Small intestine (tissue), 7 donors: ENCODE measurements around the gene HOMER1. TPM values are rescaled to one million over a fixed set of nuclear protein-coding genes. Genes with fewer than 3 reads are reported as not detected.

Experiments
- DNase-seq, 2 donors: peaks; one replicate each; pipeline versions ENCODE4 v3.0.0 to v3.0.0-alpha.2; 2013
- FAIRE-seq: peaks from 2 replicates; lab custom pipeline; 2012; peaks lifted over from hg19 to GRCh38; lab: Jason Lieb, UNC
- H3K27ac ChIP-seq, 3 donors: one replicate each; pipeline ENCODE4 v1.5.1; 2013; ENCODE audit warnings: low read length in 2 of 3, mild to moderate bottlenecking in 2 of 3, control low read depth in 1 of 3, inconsistent platforms in 1 of 3, low read depth in 1 of 3, moderate library complexity in 1 of 3
- H3K27me3 ChIP-seq, 3 donors: one replicate each; pipeline ENCODE4 v1.6.1; 2013; ENCODE audit warnings: low read length in 3 of 3, inconsistent platforms in 1 of 3; ENCODE audit not compliant: control insufficient read depth in 3 of 3, insufficient read depth in 3 of 3
- H3K36me3 ChIP-seq, 3 donors: one replicate each; pipeline ENCODE4 v1.6.1; 2013; ENCODE audit warnings: low read length in 3 of 3, inconsistent platforms in 1 of 3, low read depth in 1 of 3, mild to moderate bottlenecking in 1 of 3, moderate library complexity in 1 of 3; ENCODE audit not compliant: control insufficient read depth in 3 of 3, insufficient read depth in 2 of 3
- H3K4me1 ChIP-seq, 3 donors: one replicate each; pipeline ENCODE4 v1.6.1; 2013; ENCODE audit warnings: low read length in 2 of 3, inconsistent platforms in 1 of 3, low read depth in 1 of 3, mild to moderate bottlenecking in 1 of 3, moderate library complexity in 1 of 3; ENCODE audit not compliant: control insufficient read depth in 3 of 3, insufficient read depth in 2 of 3
- H3K4me3 ChIP-seq, 3 donors: one replicate each; pipeline ENCODE4 v1.5.1; 2013; ENCODE audit warnings: low read length in 3 of 3, control low read depth in 1 of 3, inconsistent platforms in 1 of 3, low read depth in 1 of 3, mild to moderate bottlenecking in 1 of 3, moderate library complexity in 1 of 3
- H3K9me3 ChIP-seq, 2 donors: one replicate each; pipeline ENCODE4 v1.6.1; 2013; ENCODE audit warnings: low read depth in 1 of 2, low read length in 1 of 2; ENCODE audit not compliant: control insufficient read depth in 2 of 2, insufficient read depth in 1 of 2
- WGBS, 3 donors: extraction: QIAGEN DNeasy Blood & Tissue Kit; methylation state at CpG; one replicate each; pipeline ENCODE4 v1.1.7; 2013; 5-methylcytosine and 5-hydroxymethylcytosine counted together
- polyA plus RNA-seq, 4 donors: library from polyadenylated mRNA; stranded (reverse) in 3 of 4; unstranded in 1 of 4; fragments of 200-250 nt in 3 of 4; fragments of 120-200 nt in 1 of 4; gene quantifications; one replicate each; pipeline versions ENCODE4 v1.2.1 to v1.2.3, GENCODE V29; 2013
- donor health status: healthy with polysubstance abuse.
- donor health status: control.
- donor health status: control.
- donor health status: Bipolar disorder and iron deficiency.
- donor health status: healthy.

The HOMER1 gene
- polyA plus RNA-seq, 4 donors, result 0.27 to 2.6 (median 0.39) TPM; not detected in 1

DNA sequence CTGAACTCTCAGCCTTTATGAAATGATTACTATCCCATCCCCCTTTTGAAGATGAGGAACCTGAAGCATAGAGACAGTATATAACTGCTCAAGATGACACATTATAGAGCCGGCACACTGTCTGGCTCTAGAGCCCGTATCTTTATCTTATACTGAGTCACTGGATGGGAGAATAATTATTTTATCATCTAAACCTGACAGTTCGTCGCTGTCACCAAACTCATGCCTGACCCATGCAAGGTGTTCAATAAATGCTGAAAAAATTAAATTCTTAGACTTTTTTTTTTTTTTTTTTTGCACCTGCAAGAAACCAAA is 38.8 kb downstream of the HOMER1 start:
- FAIRE-seq (no peak), DNase-seq (no peak)
- Histone ChIP-seq H3K4me3 (no peak overlapping the region), H3K36me3 (no peaks in the 10 kb centered on the region), H3K4me1 (no peaks in the 10 kb centered on the region), H3K27me3 (no peaks in the 10 kb centered on the region), H3K27ac (no peak overlapping the region), H3K9me3 (no peaks in the 10 kb centered on the region)
- WGBS, 3 donors, result 85 to 95% (median 91%) methylated on average over 4 of the region's 4 CpGs

GRCh38 chr5:79474367-79475151 is 39.4 kb downstream of the HOMER1 start:
- no peak for FAIRE-seq
- DNase-seq, result no peak

DNA sequence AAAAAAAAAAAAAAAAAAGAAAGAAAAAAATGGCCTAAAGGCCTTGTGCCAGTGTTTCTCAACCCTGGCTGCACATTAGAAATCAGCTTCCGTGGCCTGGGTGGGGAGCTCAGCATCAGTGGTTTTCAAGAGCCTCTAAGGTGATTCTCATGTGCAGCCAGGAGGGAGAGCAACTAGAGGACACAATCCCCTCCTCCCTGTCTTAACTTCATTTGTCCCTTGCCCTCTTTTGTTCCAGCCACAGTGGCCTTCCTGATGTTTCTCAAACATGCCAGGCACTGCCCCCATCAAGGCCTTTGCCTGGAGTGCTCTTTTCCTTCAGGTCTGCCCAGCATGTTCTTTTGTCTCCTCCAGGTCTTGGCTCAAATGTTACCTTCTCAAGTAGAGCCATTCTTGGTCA is 42.4 kb downstream of the HOMER1 start:
- no peaks in the 10 kb centered on the region for H3K36me3 ChIP-seq
- WGBS, 3 donors, result 89 to 100% (median 93%) methylated on average over 1 of the region's 1 CpG
- no peaks in the 10 kb centered on the region for H3K27me3 ChIP-seq
- H3K4me1 ChIP-seq, result no peaks in the 10 kb centered on the region
- DNase-seq (no peak), FAIRE-seq (no peak)
- H3K4me3 ChIP-seq, result no peak overlapping the region
- no peaks in the 10 kb centered on the region for H3K9me3 ChIP-seq
- no peak overlapping the region for H3K27ac ChIP-seq

More at GRCh38 chr5:79474367-79475151, 39.4 kb downstream of the HOMER1 start:
- Histone ChIP-seq H3K27me3 (no peaks in the 10 kb centered on the region), H3K27ac (no peak overlapping the region), H3K4me3 (no peak overlapping the region), H3K9me3 (no peaks in the 10 kb centered on the region), H3K4me1 (no peaks in the 10 kb centered on the region), H3K36me3 (no peaks in the 10 kb centered on the region)

DNA sequence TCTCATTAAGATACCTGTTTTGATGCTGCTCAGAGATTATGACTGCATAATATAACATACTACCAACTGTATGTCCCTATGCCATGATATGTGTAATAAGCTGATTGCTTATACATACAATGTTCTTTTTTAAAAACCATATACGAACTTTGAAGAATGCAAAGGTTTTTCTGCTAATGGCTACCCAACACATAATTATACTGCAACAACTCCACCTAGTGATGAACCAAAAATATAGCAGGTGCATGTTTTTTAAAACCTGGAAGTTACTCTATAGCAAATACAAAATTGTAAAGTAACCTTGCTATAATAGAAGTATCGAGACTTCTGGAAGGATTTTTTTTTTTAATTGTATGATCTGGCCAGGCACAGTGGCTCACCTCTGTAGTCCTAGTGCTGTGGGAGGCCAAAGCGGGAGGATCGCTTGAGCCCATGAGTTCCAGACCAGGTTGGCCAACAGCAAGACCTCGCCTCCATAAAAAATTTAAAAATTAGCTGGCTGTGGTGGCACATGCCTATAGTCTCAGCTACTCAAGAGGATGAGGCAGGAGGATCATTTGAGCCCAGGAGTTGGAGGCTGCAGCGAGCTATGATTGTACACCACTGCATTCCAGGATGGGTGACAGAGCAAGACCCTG is 49.1 kb downstream of the HOMER1 start:
- H3K4me3 ChIP-seq, result no peak overlapping the region
- FAIRE-seq, result peak; percentile 81
- no peaks in the 10 kb centered on the region for H3K27me3 ChIP-seq
- H3K4me1 ChIP-seq, result no peaks in the 10 kb centered on the region
- H3K27ac ChIP-seq, result no peak overlapping the region
- no peaks in the 10 kb centered on the region for H3K36me3 ChIP-seq
- 62 to 72% (median 65%) methylated on average over 6 of the region's 6 CpGs for WGBS, 3 donors
- DNase-seq, result peak; percentile 24 to 27
- no peaks in the 10 kb centered on the region for H3K9me3 ChIP-seq

GRCh38 chr5:79464278-79464677 is 49.7 kb downstream of the HOMER1 start:
- H3K9me3 ChIP-seq, result no peaks in the 10 kb centered on the region
- DNase-seq, result no peak
- no peaks in the 10 kb centered on the region for H3K4me1 ChIP-seq
- no peaks in the 10 kb centered on the region for H3K27me3 ChIP-seq
- H3K27ac ChIP-seq, result no peak overlapping the region
- H3K4me3 ChIP-seq, result no peak overlapping the region
- no peak for FAIRE-seq
- 68 to 73% (median 68%) methylated on average over 3 of the region's 3 CpGs for WGBS, 3 donors
- no peaks in the 10 kb centered on the region for H3K36me3 ChIP-seq

DNA sequence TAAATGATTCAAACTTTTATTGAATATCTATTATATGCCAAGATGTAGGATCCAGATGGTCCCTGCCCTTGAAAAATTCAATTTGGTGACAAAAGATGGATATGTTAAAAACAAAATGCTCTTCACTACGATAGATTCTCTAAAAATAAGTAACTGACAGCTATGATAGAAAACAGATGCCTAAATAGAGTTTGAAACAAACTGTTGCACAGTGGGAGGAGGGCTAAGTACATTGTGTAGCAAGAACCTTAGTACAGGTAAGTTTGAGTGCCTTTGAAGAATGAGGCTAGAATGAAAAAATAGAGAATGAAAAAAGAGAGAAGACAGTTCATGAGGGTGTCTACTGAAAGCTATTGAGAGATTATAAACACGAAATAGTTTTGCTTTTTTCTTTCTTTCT is 54.3 kb downstream of the HOMER1 start:
- Histone ChIP-seq H3K27ac (no peak overlapping the region), H3K4me3 (no peak overlapping the region), H3K36me3 (no peaks in the 10 kb centered on the region), H3K9me3 (no peaks in the 10 kb centered on the region), H3K27me3 (no peaks in the 10 kb centered on the region), H3K4me1 (no peaks in the 10 kb centered on the region)
- WGBS, 3 donors, result 78 to 79% (median 78%) methylated on average over 2 of the region's 2 CpGs
- FAIRE-seq, result no peak
- no peak for DNase-seq

DNA sequence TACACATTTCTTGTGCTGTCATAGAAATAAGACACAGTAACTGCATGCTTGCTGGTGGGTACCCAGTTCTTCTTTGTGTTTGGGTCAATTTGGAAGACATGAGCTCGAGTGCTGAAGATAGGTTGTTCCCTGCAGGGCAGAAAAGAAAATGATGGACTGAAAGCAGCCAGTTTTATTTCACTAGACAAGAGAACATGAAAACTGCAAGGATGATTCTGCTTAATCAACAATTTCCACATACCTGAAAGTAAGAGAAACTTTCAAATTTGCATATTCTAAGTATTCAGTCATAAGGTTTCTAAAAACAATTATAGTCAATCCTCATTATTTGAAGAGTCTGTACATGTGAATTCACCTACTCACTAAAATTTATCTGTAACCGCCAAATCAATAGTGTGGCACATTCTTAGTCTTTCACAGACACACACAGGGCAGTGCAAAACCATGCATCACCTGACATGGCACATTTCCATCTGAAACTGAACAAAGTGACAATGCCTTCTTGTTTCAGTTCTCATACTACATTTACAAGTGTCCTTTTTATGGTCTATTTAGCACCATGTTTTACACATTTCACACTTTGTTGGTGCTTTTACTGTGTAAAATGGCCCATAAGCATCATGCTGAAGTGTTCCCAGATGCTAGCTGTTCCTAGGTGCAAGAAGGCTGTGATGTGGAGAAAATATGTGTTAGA is 56.9 kb downstream of the HOMER1 start:
- DNase-seq (no peak), FAIRE-seq (no peak)
- Histone ChIP-seq H3K36me3 (no peaks in the 10 kb centered on the region), H3K4me3 (no peak overlapping the region), H3K9me3 (no peaks in the 10 kb centered on the region), H3K27ac (no peak overlapping the region), H3K27me3 (no peaks in the 10 kb centered on the region), H3K4me1 (no peaks in the 10 kb centered on the region)
- WGBS, 3 donors, result 78 to 83% (median 78%) methylated on average over 2 of the region's 2 CpGs

GRCh38 chr5:79456400-79456799 is 57.5 kb downstream of the HOMER1 start:
- Histone ChIP-seq H3K27me3 (no peaks in the 10 kb centered on the region), H3K4me1 (no peaks in the 10 kb centered on the region), H3K36me3 (no peaks in the 10 kb centered on the region), H3K27ac (no peak overlapping the region), H3K4me3 (no peak overlapping the region), H3K9me3 (no peaks in the 10 kb centered on the region)
- DNase-seq (no peak), FAIRE-seq (no peak)
